Kidney (tissue), 14 donors: ENCODE results near the gene ZNF384. TPM values are rescaled to one million over a fixed set of nuclear protein-coding genes. Genes with fewer than 3 reads are reported as not detected.
A peak's percentile ranks its signal among the peaks of the same experiment; 100 is the strongest.

Source experiments
- DNase-seq, 5 donors: peaks; one replicate each; pipeline ENCODE4 v3.0.0-alpha.2; 2013 to 2020
- FAIRE-seq: peaks from 2 replicates; lab custom pipeline; 2012; peaks lifted over from hg19 to GRCh38; lab: Jason Lieb, UNC
- H3K27ac ChIP-seq, 2 donors: one replicate each; pipeline ENCODE4 v1.7.0; 2013; ENCODE audit warnings: low read depth in 2 of 2, low read length in 2 of 2, inconsistent platforms in 1 of 2
- H3K27me3 ChIP-seq: one replicate; pipeline ENCODE4 v1.7.1; 2013; ENCODE audit warnings: low read length, inconsistent platforms; ENCODE audit not compliant: control insufficient read depth, insufficient read depth
- H3K36me3 ChIP-seq, 3 donors: one replicate each; pipeline versions ENCODE4 v1.7.0 to v1.7.1; 2013; ENCODE audit warnings: low read length in 3 of 3, control low read depth in 1 of 3, inconsistent platforms in 1 of 3; ENCODE audit not compliant: insufficient read depth in 3 of 3, control insufficient read depth in 2 of 3
- H3K4me1 ChIP-seq, 3 donors: one replicate each; pipeline versions ENCODE4 v1.7.0 to v1.7.1; 2013; ENCODE audit warnings: low read length in 3 of 3, inconsistent platforms in 1 of 3, low read depth in 1 of 3; ENCODE audit not compliant: control insufficient read depth in 2 of 3, insufficient read depth in 2 of 3
- H3K4me3 ChIP-seq, 3 donors: one replicate each; pipeline versions ENCODE4 v1.7.0 to v1.8.1; 2013; ENCODE audit warnings: low read length in 3 of 3, control low read depth in 1 of 3, inconsistent platforms in 1 of 3
- H3K9ac ChIP-seq, 3 donors: one replicate each; pipeline versions ENCODE4 v1.7.0 to v1.7.1; 2013; ENCODE audit warnings: low read length in 3 of 3, control low read depth in 1 of 3, inconsistent platforms in 1 of 3
- H3K9me3 ChIP-seq, 3 donors: one replicate each; pipeline versions ENCODE4 v1.7.0 to v1.7.1; 2013; ENCODE audit warnings: low read length in 3 of 3, control low read depth in 1 of 3, inconsistent platforms in 1 of 3; ENCODE audit not compliant: control insufficient read depth in 2 of 3, insufficient read depth in 1 of 3
- intact Hi-C: fragments of 100-400 bp; cut with DNase I; formaldehyde crosslinking; loops from one replicate; pipeline ENCODE4 v1.11.1; 2022
- polyA plus RNA-seq: library from polyadenylated mRNA; stranded (reverse); fragments of 350-450 nt; fragmentation: Illumina TruSeq; extraction: RNeasy Lipid Tissue Mini Kit (QIAGEN cat#74804); gene quantifications from one replicate; pipeline ENCODE4 v1.2.3, GENCODE V29; 2014; ENCODE audit warnings: low read depth, low replicate concordance; ENCODE audit not compliant: insufficient read depth
- total RNA-seq: library from RNA; stranded (reverse); fragmentation: NEBNext Ultra II Directional; extraction: Animal tissue kit (Norgen Biotek cat#: 25700); gene quantifications from one replicate; pipeline ENCODE4 v1.2.1, GENCODE V29; 2021
- TF ChIP-seq, protein P1 (sequence below): IDR thresholded peaks from 3 replicates; pipeline ENCODE4 v1.5.1; 2012; ENCODE audit warnings: mild to moderate bottlenecking, moderate library complexity, borderline replicate concordance; ENCODE audit not compliant: insufficient read depth; ENCODE audit errors: extremely low read depth
- donor health status: control.
- donor health status: control.
- donor health status: control.
- donor health status: control.
- donor health status: control.
- donor health status: DM: yes; HTN: yes; CAD: no.
- donor health status: Normal renal cell carcinoma (clear cell type).

The ZNF384 gene
- total and polyA plus RNA-seq, 2 donors from 2014 or later = 19.7 to 51.6 TPM

DNA sequence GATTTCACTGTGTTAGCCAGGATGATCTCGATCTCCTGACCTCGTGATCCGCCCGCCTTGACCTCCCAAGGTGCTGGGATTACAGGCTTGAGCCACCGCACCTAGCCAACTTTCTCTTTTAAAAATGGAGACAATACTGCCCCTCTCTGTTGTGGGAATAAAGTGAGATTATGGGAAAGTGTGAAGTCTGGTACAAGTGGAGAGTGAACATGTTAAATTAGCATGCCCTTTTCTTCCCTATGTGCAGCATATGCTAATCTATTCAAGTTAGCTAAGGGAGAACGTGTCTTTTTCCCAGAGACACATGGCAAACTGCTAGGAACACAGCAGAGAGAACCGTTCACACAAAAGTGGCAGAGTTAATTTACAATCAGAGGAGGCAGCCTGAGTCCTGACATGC lies 36.2 kb upstream of the ZNF384 start:
- Histone ChIP-seq H3K27ac (no peak overlapping the region), H3K4me3 (no peak overlapping the region), H3K36me3 (peaks cover 6 to 22% (median 15%) of the 10 kb centered on the region in 3 donors), H3K9me3 (no peaks in the 10 kb centered on the region), H3K4me1 (peaks cover 0 to 9% (median 4%) of the 10 kb centered on the region in 3 donors), H3K27me3 (no peaks in the 10 kb centered on the region), H3K9ac (no peak overlapping the region)
- TF ChIP-seq, protein P1, sequence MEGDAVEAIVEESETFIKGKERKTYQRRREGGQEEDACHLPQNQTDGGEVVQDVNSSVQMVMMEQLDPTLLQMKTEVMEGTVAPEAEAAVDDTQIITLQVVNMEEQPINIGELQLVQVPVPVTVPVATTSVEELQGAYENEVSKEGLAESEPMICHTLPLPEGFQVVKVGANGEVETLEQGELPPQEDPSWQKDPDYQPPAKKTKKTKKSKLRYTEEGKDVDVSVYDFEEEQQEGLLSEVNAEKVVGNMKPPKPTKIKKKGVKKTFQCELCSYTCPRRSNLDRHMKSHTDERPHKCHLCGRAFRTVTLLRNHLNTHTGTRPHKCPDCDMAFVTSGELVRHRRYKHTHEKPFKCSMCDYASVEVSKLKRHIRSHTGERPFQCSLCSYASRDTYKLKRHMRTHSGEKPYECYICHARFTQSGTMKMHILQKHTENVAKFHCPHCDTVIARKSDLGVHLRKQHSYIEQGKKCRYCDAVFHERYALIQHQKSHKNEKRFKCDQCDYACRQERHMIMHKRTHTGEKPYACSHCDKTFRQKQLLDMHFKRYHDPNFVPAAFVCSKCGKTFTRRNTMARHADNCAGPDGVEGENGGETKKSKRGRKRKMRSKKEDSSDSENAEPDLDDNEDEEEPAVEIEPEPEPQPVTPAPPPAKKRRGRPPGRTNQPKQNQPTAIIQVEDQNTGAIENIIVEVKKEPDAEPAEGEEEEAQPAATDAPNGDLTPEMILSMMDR = no peak
- FAIRE-seq (no peak), DNase-seq (no peak)
- intact Hi-C loops = no loop called here

DNA sequence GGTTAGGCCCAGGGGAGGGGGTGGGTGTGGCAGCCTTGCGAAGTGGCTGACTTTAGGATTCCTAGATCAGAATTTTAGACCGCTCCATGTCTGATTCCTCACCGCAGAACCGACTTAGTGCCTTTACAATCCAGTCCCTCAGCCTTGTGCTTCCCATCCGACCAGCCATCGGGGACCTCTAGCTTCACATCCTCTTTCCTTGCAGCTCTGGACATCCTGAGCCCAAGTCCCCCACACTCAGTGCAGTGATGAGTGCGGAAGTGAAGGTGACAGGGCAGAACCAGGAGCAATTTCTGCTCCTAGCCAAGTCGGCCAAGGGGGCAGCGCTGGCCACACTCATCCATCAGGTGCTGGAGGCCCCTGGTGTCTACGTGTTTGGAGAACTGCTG lies 35.2 kb upstream of the ZNF384 start:
- H3K36me3 ChIP-seq = peaks cover 4 to 14% (median 5%) of the 10 kb centered on the region in 3 donors
- H3K9ac ChIP-seq = peak overlapping the region; percentile 0 to 84 (median 72)
- TF ChIP-seq, protein P1 = no peak
- DNase-seq (peak in 3 of 5 donors; percentile 32 to 76 (median 49)), FAIRE-seq (no peak)
- intact Hi-C loops = no loop called here
- peaks cover 0 to 9% (median 4%) of the 10 kb centered on the region in 3 donors for H3K4me1 ChIP-seq
- H3K27ac ChIP-seq = peak overlapping the region; percentile 66 to 88
- H3K9me3 ChIP-seq = no peaks in the 10 kb centered on the region
- peak overlapping the region; percentile 79 to 96 (median 86) for H3K4me3 ChIP-seq
- no peaks in the 10 kb centered on the region for H3K27me3 ChIP-seq

DNA sequence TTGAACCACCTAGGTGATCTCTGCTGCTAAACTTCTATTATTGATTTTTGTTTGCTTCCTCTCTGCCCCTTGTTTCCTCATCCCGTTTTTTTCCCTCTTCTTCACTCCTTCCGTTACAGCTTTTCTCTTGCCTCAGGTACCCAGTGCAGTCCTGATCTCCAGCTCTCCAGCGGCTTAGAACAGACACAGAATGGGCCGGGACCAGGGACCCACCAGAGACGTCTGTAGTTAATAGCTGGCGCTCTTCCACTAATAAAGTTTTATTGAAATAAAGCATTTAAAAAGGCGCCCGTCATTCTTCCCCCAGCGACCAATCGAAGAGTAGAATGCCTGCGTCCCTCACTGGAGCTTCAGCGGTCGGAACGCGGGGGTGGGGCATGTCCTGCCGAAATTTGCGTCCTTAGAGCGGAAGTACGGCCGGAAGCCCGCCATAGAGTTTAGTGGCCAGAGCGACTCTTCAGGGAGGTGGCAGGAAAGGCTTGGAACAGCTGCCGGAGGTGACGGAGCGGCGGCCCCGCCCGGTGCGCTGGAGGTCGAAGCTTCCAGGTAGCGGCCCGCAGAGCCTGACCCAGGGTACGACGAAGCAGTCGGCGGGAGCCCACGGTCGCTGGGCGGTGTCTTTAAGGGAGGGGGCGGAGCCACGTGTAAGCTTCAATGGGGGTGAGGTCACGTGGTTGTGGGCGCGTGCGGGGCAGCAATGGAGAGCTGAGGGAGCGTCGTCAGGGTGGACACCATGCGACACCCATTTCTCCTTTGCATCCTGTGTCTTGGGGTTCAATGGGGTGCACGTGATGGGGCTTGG lies 34.6 kb upstream of the ZNF384 start, which contains the start of gene COPS7A:
Gene COPS7A (plus strand): TSS at position 440 of the 802 bp plus-strand sequence. CDS start 611 bp downstream, outside the sequence.
- peak within 1 kb of the TSS; percentile 66 to 88 for H3K27ac ChIP-seq
- H3K4me3 ChIP-seq = peak within 1 kb of the TSS; percentile 79 to 96 (median 86)
- H3K27me3 ChIP-seq = no peaks in the 10 kb centered on the region
- TF ChIP-seq, protein P1 = no peak
- FAIRE-seq (peak; percentile 92), DNase-seq (peak; percentile 98 to 99 (median 99))
- peaks cover 0 to 9% (median 4%) of the 10 kb centered on the region in 3 donors for H3K4me1 ChIP-seq
- H3K9ac ChIP-seq = peak within 1 kb of the TSS; percentile 26 to 84 (median 72)
- H3K9me3 ChIP-seq = no peaks in the 10 kb centered on the region
- peaks cover 1 to 9% (median 4%) of the 10 kb centered on the region in 3 donors for H3K36me3 ChIP-seq
- intact Hi-C loops = no loop called here
